GM21423 (cell line): ENCODE measurements around the gene POLR1G.

Source experiments
- ATAC-seq: cut with Tn5 transposase; IDR thresholded peaks from one replicate; pipeline ENCODE4 v1.9.1; 2021; ENCODE audit warnings: mild to moderate bottlenecking, moderate library complexity; ENCODE audit not compliant: unreplicated experiment

Gene POLR1G

GRCh38 chr19:45443462-45444317, 37.2 kb downstream of the POLR1G start:
- ATAC-seq, result no peak

DNA sequence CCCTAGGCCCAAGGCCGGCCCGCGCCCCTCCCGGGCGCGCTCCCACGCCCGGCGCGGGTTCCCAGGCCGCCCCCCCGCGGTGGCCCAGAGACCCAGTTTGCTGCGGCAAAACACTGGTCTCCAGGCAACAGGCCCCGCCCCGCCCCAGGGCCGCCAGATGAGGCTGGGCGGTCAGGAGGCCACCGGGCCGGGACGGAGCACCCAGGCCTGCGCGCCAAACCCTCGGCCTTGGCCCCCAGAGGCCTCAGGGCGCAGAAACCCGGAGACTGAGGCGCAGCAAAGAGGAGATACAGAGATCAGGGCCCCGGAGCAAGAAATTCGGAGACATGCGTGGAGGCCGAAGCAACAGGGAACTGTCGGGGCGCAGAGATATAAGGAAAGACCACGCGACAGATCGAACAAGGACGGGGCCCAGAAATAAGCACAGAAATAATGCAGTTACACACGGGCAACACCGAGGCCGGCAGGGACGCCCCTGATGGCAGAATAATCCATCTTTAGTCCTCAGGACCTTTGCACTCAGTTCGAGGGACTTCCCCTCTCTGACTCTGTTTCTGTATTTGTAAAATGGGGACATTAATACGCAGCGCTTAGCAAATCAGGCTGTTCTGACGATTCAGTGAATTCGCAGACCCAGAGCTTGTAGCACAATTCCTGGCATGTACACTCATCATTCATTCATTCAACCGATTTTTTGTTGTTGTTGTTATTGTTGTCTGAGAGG, 38.0 kb downstream of the POLR1G start:
- peak; percentile 41 for ATAC-seq

- ATAC-seq, result no peak
Observed at GRCh38 chr19:45445139-45445538, 38.7 kb downstream of the POLR1G start.

GRCh38 chr19:45446295-45446694, 39.9 kb downstream of the POLR1G start:
- no peak for ATAC-seq

- no peak for ATAC-seq
Observed at GRCh38 chr19:45446944-45447343, 40.5 kb downstream of the POLR1G start.

DNA sequence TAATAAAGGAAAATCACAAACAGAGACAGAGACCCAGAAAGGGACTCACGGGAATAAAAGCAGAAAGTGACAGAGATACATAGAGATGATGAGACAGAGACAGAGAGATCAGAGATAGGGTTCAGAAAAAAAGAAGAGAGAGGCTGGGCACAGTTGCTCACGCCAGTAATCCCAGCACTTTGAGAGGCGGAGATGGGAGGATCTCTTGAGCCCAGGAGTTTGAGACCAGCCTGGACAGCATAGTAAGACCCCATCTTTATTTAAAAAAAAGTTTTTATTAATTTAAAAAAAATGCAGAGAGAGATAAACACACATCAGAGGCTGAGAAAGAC, 41.9 kb downstream of the POLR1G start:
- ATAC-seq, result no peak

DNA sequence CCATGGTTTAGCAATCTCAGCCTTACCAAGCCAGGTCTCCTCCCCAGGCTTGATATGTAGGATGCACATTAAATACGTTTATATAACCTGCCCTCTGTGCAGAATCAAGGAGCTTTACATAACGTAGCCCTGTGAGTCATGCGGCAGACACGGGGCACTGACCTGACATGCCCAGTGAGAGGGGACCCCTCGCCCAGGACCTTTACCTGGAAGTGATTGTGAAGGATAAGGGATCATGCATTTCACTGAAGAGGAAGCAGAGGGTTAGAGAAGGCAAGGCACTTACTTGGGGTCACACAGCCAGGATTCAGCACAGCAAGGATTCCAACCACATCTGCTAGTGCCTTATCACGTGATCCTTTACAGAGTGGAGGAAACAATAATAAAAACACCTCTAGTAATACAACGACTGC, 42.4 kb downstream of the POLR1G start:
- no peak for ATAC-seq

DNA sequence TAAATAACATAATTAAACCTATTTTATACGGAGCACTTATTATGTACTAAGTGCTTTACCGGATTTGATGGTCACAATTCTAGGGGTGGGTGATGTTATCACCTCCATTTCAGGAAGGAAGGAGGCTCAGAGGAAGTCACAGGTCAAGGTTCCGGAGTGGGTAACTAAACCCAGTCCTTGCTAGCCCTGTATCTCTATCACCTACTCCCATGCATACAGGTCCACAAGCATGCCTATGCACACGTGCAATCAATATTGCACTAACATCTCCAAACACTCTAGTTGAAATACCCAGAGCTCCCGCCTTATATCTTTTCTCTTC, 43.5 kb downstream of the POLR1G start:
- no peak for ATAC-seq

DNA sequence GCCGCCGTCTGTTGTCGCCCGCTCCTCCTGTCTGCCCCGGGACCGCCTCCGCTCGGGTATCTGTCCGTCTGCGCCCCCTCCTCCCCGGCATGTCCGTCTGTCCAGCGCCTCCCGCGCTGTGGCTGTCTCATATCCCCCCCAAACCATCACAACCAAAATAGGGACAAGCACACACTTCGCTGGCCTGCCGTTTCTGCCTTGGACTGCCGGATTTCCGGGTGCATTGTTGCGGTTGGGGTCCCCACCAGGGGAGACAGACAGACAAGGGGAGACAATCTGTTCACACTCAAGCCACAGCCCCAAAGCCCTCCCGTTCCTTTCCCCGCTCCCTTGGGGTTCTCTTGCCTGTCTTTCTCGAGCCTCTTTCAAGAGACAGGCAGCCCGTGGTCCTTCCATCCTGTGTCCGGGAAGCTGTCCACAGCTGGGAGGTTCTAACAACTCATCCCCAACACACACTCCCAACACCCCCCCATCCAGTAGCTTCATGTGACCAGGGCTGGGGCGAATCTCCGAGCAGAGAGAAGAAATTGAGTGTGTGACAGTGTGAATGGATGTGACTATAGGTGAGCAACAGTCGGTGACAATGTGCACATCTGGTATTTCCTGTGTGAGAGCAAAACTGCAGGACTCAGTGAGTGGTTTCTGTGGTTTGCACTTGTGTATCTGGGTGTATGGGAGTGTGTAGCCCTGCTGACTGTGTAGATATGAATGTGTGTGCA, 44.8 kb downstream of the POLR1G start:
- ATAC-seq, result no peak

DNA sequence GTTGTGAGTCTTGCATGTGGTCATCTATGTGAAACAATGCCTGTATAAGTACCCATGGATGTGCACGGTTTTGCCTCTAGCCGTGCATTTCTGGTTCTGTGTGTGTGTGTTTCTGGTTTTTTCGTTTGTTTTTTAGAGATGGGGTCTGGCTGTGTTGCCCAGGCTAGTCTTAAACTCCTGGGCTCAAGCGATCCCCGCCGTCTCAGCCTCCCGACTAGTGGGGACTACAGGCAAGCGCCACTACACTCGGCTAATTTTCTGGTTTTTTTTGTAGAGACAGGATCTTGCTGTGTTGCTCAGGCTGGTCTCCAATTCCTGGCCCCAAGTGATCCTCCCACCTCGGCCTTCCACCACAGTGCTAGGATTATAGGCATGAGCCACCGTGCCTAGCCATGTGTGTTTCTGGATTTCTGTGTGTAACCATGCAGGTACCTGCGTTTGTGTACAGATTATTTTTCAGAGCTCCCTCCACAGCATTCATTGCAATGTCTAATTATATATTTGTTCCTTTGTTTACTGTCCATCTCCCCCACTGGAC, 45.5 kb downstream of the POLR1G start:
- no peak for ATAC-seq

GRCh38 chr19:45455707-45456499, 49.5 kb downstream of the POLR1G start:
- ATAC-seq, result peak; percentile 47

DNA sequence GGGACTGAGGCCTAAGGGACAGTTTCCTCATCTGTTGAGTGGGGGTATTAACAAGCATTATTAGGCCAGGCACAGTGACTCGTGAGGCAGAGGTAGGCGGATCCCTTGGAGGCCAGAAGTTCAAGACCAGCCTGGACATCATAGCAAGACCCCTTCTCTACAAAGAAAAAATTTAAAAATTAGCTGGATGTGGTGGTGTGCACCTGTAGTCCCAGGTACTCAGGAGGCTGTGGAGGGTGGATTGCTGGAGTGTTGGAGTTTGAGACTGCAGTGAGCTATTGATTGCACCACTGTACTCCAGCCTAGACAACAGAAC, 50.0 kb downstream of the POLR1G start:
- no peak for ATAC-seq

DNA sequence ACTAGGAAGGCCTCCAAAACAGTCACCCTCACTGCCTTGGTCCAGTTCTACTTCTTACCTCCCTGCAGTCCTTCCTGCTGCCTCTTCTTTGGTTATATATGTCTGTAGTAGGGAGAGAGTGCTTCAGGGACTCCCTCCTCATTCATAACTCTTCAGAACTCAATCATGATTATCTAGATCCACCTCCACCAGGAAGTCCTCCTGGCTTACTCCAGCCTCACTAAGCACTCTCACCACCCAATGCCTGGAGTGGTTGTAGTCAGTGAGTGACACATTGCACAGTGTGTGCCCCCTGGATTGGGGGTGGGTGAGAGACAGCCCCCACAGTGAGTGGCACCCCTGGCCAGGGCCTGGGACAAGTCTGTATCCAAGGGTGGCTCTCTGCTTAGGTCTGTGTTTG, 51.3 kb downstream of the POLR1G start:
- no peak for ATAC-seq
